GM19455 (cell line): ENCODE data around the gene RASAL2.

Experiments
- ATAC-seq: cut with Tn5 transposase; IDR thresholded peaks from one replicate; pipeline ENCODE4 v1.9.1; 2021; ENCODE audit not compliant: unreplicated experiment

Gene RASAL2

GRCh38 chr1:178434360-178434759 lies 340.5 kb downstream of the RASAL2 start:
- ATAC-seq = no peak

GRCh38 chr1:178434899-178435435 lies 341.1 kb downstream of the RASAL2 start:
- ATAC-seq = no peak

GRCh38 chr1:178436899-178437298 lies 343.0 kb downstream of the RASAL2 start:
- ATAC-seq = no peak

GRCh38 chr1:178438432-178438831 lies 344.5 kb downstream of the RASAL2 start:
- no peak for ATAC-seq

GRCh38 chr1:178442925-178443324 lies 349.0 kb downstream of the RASAL2 start:
- ATAC-seq = no peak

- ATAC-seq = no peak
These were observed 357.0 kb downstream of the RASAL2 start for GRCh38 chr1:178450871-178451270.

- ATAC-seq = no peak
These were observed 357.6 kb downstream of the RASAL2 start for GRCh38 chr1:178451529-178451928.

- ATAC-seq = no peak
These were observed 358.1 kb downstream of the RASAL2 start for GRCh38 chr1:178452013-178452412.

GRCh38 chr1:178456472-178456871 lies 362.6 kb downstream of the RASAL2 start:
- no peak for ATAC-seq

GRCh38 chr1:178457651-178458050 lies 363.7 kb downstream of the RASAL2 start:
- ATAC-seq = no peak

- ATAC-seq = no peak
These were observed 364.3 kb downstream of the RASAL2 start for GRCh38 chr1:178458203-178458602.

GRCh38 chr1:178461104-178461503 lies 367.2 kb downstream of the RASAL2 start:
- no peak for ATAC-seq

GRCh38 chr1:178461701-178462100 lies 367.8 kb downstream of the RASAL2 start:
- no peak for ATAC-seq

- ATAC-seq = no peak
These were observed 370.2 kb downstream of the RASAL2 start for GRCh38 chr1:178464141-178464540.

- ATAC-seq = no peak
These were observed 370.7 kb downstream of the RASAL2 start for GRCh38 chr1:178464566-178464965.

- no peak for ATAC-seq
These were observed 371.1 kb downstream of the RASAL2 start for GRCh38 chr1:178465011-178465410.

- no peak for ATAC-seq
These were observed 373.9 kb downstream of the RASAL2 start for GRCh38 chr1:178467837-178468236.

- no peak for ATAC-seq
These were observed 376.6 kb downstream of the RASAL2 start for GRCh38 chr1:178470411-178470960.

- ATAC-seq = no peak
These were observed 378.6 kb downstream of the RASAL2 start for GRCh38 chr1:178472531-178472930.

- ATAC-seq = no peak
These were observed 383.5 kb downstream of the RASAL2 start for GRCh38 chr1:178477373-178477772.

- ATAC-seq = no peak
These were observed 383.9 kb downstream of the RASAL2 start for GRCh38 chr1:178477841-178478240.

GRCh38 chr1:178483251-178483957 lies 389.5 kb downstream of the RASAL2 start:
- no peak for ATAC-seq
